WTC11 (cell line): ENCODE measurements around the gene SH3YL1.

Source experiments
- AFF4 ChIP-seq: sonication (generic); formaldehyde crosslinking; IDR thresholded peaks from 2 replicates; pipeline ENCODE4 v1.8.1; 2023; ENCODE audit warnings: mild to moderate bottlenecking, missing genetic modification reagents, borderline replicate concordance
- ARID4B ChIP-seq: sonication (generic); formaldehyde crosslinking; IDR thresholded peaks from 2 replicates; pipeline ENCODE4 v1.8.0; 2023; ENCODE audit warnings: missing genetic modification reagents, mild to moderate bottlenecking, borderline replicate concordance
- ESRRA ChIP-seq: sonication (generic); formaldehyde crosslinking; IDR thresholded peaks from 2 replicates; pipeline ENCODE4 v1.8.1; 2022; ENCODE audit warnings: mild to moderate bottlenecking, missing genetic modification reagents, borderline replicate concordance
- NFE2L1 ChIP-seq: sonication (generic); formaldehyde crosslinking; IDR thresholded peaks from 2 replicates; pipeline ENCODE4 v1.8.1; 2023; ENCODE audit warnings: missing genetic modification reagents
- SP1 ChIP-seq: sonication (generic); formaldehyde crosslinking; conservative IDR thresholded peaks from 2 replicates; pipeline ENCODE4 v1.8.1; 2022; ENCODE audit warnings: missing genetic modification reagents
- USF2 ChIP-seq: sonication (generic); formaldehyde crosslinking; IDR thresholded peaks from 2 replicates; pipeline ENCODE4 v1.8.1; 2023; ENCODE audit warnings: mild to moderate bottlenecking, missing genetic modification reagents, moderate library complexity
- TF ChIP-seq, protein P1 (sequence below): fragments of 200-600 bp; IDR thresholded peaks from 2 replicates; pipeline ENCODE4 v1.8.0; 2022; ENCODE audit warnings: antibody characterized with exemption

DNA sequence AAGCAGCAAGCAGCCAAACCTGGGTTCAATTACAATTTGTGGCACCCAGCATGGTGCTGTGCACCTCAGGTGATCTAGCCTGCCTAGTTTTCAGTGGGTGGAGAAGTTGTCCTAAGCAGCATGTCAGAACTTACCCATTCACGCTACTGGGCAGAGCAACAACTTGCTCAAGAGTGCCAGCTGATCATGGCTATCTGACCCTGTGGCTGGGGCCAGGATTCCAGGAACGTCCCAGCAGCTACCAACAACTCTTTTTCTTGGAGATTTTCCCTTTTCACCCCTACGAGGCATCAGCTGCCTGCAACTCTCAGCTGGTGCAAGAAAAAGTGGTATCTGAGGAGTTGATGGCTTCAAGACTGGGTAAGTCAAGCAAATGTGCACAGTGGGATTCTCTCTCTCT is 83.5 kb downstream of the SH3YL1 start:
- TF ChIP-seq, protein P1, sequence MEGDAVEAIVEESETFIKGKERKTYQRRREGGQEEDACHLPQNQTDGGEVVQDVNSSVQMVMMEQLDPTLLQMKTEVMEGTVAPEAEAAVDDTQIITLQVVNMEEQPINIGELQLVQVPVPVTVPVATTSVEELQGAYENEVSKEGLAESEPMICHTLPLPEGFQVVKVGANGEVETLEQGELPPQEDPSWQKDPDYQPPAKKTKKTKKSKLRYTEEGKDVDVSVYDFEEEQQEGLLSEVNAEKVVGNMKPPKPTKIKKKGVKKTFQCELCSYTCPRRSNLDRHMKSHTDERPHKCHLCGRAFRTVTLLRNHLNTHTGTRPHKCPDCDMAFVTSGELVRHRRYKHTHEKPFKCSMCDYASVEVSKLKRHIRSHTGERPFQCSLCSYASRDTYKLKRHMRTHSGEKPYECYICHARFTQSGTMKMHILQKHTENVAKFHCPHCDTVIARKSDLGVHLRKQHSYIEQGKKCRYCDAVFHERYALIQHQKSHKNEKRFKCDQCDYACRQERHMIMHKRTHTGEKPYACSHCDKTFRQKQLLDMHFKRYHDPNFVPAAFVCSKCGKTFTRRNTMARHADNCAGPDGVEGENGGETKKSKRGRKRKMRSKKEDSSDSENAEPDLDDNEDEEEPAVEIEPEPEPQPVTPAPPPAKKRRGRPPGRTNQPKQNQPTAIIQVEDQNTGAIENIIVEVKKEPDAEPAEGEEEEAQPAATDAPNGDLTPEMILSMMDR: no peak
- TF ChIP-seq USF2 (CRISPR knock-in tag) (no peak), ESRRA (CRISPR knock-in tag) (no peak), AFF4 (no peak), ARID4B (no peak), SP1 (no peak), NFE2L1 (CRISPR knock-in tag) (no peak)
